ENCODE results near the gene RPS27A. TPM values are rescaled to one million over a fixed set of nuclear protein-coding genes. Genes with fewer than 3 reads are reported as not detected.
"Not testable (repeated sequence)": the region's sequence is repeated elsewhere in the genome, so short reads cannot be mapped to it uniquely, and the experiment has no call there.

Gene RPS27A
- total RNA-seq, 1 donor from 2014 or later = 963 TPM

DNA sequence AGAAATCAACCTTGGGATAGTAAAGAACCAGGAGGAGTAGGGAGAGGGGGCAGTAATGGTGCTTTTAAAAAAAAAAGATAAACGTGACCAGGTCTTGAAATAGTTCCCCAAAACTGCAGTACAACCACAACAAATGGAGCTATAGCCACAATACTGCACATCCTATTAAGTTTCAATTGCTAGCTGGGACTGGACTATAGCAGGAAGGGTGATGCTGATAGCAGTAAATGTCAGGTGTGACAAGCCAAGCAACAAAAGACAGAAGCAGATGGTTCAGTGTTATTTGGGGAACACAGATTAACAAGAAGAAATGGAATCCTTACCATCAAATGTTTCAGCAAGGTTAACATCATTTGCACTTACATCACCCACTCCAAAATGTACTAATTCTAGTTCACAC is 10.1 kb downstream of the RPS27A start:
- DNase-seq (ENCODE audit: extremely low spot score in 2 of 2) = no peak
- H3K27ac ChIP-seq = no peak overlapping the region
- no peaks in the 10 kb centered on the region for H3K27me3 ChIP-seq
- H3K36me3 ChIP-seq = peaks cover 0 to 36% of the 10 kb centered on the region in 2 donors
- H3K4me1 ChIP-seq = no peaks in the 10 kb centered on the region
- H3K4me3 ChIP-seq = no peak overlapping the region
- H3K9me3 ChIP-seq = no peaks in the 10 kb centered on the region
- no peak for TF ChIP-seq CTCF (IDR thresholded peaks at IDR 0.05)
- no peak for TF ChIP-seq POLR2A (IDR thresholded peaks at IDR 0.05)
- TF ChIP-seq POLR2AphosphoS5 (IDR thresholded peaks at IDR 0.05; ENCODE audit: insufficient read depth in 1 of 2, low read depth in 1 of 2) = no peak
- intact Hi-C loops (cut with DNase I) = no loop called here

DNA sequence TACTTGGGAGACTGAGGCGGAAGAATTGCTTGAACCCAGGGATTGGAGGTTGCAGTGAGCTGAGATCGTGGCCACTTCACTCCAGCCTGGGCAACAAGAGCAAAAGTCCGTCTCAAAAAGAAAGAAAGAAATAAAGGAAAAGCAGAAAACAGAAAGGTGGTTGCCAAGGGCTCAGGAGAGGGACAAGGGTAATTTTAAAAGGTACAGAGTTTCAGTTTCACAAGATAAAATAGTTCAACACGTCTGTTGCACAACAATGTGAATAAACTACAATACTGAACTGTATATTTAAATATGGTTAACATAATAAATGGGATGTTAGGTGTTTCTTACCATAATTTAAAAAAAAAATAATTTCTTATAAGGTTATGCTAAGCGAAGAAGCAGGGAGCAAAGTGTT is 12.9 kb downstream of the RPS27A start:
- intact Hi-C loops (cut with DNase I) = no loop called here
- Histone ChIP-seq H3K36me3 (peaks cover 0 to 30% of the 10 kb centered on the region in 2 donors), H3K4me1 (no peaks in the 10 kb centered on the region), H3K9me3 (no peaks in the 10 kb centered on the region), H3K27ac (no peak overlapping the region), H3K27me3 (no peaks in the 10 kb centered on the region), H3K4me3 (no peak overlapping the region)
- DNase-seq (ENCODE audit: extremely low spot score in 2 of 2) = no peak
- TF ChIP-seq POLR2AphosphoS5 (IDR thresholded peaks at IDR 0.05; ENCODE audit: insufficient read depth in 1 of 2, low read depth in 1 of 2) = no peak
- no peak for TF ChIP-seq CTCF (IDR thresholded peaks at IDR 0.05)
- no peak for TF ChIP-seq POLR2A (IDR thresholded peaks at IDR 0.05)

DNA sequence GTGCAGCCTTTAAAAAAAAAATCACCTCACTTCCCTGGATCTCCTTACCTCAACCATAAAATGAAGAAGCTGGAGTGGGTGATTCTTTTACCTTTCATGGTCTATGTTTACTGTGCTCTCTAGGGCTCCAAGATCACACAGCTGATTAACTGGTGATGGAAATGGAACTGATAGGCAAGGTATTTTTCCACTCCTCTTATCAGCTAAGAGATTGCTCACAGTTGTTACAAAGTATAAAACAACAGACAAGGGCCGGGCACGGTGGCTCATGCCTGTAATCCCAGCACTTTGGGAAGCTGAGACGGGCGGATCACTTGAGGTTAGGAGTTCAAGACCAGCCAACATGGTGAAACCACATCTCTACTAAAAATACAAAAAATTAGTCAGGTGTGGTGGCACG is 14.5 kb downstream of the RPS27A start:
- Histone ChIP-seq H3K9me3 (no peaks in the 10 kb centered on the region), H3K4me3 (no peak overlapping the region), H3K36me3 (peaks cover 0 to 34% of the 10 kb centered on the region in 2 donors), H3K27me3 (no peaks in the 10 kb centered on the region), H3K27ac (no peak overlapping the region), H3K4me1 (no peaks in the 10 kb centered on the region)
- no peak for DNase-seq (ENCODE audit: extremely low spot score in 2 of 2)
- TF ChIP-seq CTCF (IDR thresholded peaks at IDR 0.05) (no peak), POLR2A (IDR thresholded peaks at IDR 0.05) (no peak), POLR2AphosphoS5 (IDR thresholded peaks at IDR 0.05; ENCODE audit: insufficient read depth in 1 of 2, low read depth in 1 of 2) (no peak)
- intact Hi-C loops (cut with DNase I) = no loop called here

DNA sequence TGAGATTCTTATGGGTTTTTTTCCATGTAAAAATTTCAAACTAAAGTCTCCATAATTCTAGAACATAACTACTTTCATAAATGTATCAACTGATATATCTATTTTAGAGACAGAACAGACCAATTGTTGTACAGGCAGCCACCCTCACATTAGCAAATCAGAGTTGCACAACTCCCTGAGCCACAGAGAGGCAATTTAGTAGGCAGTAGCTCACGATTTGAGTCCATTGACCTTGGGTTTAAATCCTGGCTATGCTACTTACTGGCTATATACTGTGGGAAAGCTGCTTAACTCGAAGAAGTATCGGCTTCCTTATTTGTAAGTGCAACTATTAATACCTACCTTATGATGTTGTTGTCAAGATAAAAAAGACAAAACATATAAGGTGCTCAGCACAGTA is 20.3 kb downstream of the RPS27A start:
- no peak for TF ChIP-seq POLR2AphosphoS5 (IDR thresholded peaks at IDR 0.05; ENCODE audit: insufficient read depth in 1 of 2, low read depth in 1 of 2)
- no peak for TF ChIP-seq POLR2A (IDR thresholded peaks at IDR 0.05)
- TF ChIP-seq CTCF (IDR thresholded peaks at IDR 0.05) = no peak
- Histone ChIP-seq H3K9me3 (no peaks in the 10 kb centered on the region), H3K27me3 (no peaks in the 10 kb centered on the region), H3K4me1 (no peaks in the 10 kb centered on the region), H3K4me3 (no peak overlapping the region), H3K27ac (no peak overlapping the region), H3K36me3 (peaks cover 0 to 46% of the 10 kb centered on the region in 2 donors)
- DNase-seq (ENCODE audit: extremely low spot score in 2 of 2) = no peak
- intact Hi-C loops (cut with DNase I) = no loop called here

GRCh38 chr2:55259586-55259985 is 27.1 kb downstream of the RPS27A start:
- DNase-seq (ENCODE audit: extremely low spot score in 2 of 2); H3K9me3 ChIP-seq; H3K4me1 ChIP-seq; H3K27ac ChIP-seq; H3K27me3 ChIP-seq; H3K4me3 ChIP-seq; intact Hi-C loops (cut with DNase I): not testable (repeated sequence)
- peaks cover 0 to 40% of the 10 kb centered on the region in 2 donors for H3K36me3 ChIP-seq
